DMS153 (cell line): ENCODE data around the gene IQGAP3.

Experiments used
- DNase-seq: peaks from one replicate; lab custom pipeline; 2025; lab: John Stamatoyannopoulos, UW

The IQGAP3 gene

DNA sequence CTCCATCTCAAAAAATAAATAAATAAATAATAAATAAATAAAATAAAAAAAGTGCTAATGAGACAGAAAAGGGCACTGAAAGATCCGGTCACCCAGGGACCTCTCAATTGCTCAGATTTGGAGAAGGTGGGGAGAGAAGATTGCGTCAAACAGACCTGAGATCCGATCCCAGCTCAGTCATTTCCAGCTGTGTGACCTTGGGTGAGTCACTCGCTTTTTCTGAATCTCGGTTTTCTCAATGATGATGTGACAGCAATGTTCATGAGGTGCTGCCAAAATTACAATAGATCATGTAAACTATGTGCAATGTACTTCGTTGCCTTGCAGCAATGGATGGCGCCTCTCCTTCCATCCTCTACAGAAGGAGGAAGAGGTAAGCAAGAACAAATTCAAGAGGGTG is 60.7 kb downstream of the IQGAP3 start:
- DNase-seq, result no peak

DNA sequence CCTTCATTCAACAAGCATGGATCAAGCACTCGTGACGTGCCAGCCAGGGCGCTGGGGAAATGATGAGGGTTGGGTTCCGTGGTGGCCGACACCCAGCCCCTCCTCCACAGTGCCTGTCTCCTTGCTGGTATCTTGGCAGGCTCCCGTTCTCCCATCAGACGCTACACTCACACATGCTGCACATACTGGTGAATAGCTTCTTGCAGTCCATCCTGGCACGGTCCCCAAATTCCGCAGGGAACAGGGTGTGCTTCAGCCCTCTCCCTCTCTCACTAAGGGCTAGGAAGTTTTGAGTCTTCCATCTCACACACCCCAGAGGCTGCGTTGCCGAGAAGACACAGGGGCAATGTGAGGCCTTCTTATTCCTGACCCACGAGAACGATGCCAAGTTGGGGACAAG is 61.7 kb downstream of the IQGAP3 start:
- peak; percentile 11 for DNase-seq

DNA sequence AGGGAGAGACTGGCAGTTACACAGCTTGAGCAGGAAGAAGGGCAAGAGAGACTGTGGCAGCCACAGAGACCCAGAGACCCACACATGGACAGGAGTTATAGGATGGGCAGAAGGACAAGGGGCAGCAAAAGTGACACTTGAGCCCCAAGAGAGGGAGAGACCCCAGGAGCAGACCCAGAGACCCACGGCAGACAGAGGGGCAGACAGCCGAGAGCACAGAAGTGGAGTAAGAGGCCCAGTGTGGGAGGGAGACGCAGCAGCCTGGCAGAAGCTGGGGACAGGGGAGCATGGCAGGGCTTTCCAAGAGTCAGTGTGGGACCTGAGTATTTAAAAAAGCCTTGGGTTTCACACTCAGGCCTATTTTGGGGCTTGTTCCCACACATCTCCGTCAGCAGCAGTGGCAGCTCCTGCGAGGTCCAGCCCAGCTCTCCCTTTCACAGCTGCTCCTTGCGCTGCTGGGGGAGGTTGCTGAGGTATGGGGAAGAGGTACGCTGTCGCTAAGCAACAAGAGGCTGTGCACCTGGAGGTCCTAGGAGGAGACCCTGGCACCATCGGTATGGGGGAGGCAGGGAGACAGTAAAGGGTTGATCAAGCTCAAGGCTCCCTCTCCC is 62.8 kb downstream of the IQGAP3 start:
- no peak for DNase-seq

DNA sequence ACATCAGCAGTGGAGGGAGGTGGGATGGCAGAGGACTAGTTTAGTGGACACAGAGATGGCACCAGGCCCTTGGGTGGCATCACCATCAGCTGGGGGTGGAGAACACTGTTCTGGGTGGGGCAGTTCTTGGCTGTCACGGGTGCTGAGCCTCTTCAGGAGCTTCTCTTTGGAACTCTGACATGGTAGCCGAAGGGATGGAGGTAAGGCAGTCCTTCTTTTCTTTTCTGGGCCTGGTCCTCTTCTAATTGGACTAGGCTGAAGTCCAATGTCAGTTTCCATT is 63.5 kb downstream of the IQGAP3 start:
- DNase-seq, result no peak

DNA sequence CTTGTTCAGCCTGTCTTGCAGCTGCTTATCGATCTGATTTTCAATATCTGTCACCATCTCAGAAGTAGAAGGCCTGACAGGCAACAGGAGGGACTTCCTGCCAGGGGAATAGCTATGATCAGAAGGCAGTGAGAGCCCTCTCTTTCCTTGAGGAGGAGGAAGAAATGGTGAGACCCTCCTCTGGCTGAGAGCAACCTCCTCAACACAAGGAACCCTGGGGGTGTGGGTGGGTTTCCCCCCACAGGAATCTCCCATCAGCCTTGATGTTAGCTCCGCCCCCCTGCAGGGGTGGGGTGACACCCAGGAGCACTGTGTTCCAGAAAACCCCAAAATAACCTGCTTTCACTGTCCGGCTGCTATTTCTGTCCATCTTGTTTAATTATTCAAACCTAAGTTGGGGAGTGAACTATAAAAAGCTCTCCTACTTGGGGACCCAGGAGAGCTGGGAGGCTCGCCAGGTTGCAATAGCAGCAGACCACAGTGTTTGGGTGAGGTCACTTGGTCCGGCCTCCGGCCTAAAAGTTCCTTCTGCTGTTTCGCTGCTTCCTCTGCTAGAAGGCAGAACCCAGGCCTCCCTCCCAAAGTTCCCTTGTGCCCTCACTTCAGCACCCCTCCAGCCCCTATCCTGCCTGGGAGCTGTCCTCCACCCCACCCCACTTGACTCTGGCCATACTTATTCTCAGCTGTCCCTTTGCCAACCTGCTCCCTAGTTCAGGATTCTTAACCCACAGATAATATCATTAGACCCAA is 64.0 kb downstream of the IQGAP3 start:
- no peak for DNase-seq

DNA sequence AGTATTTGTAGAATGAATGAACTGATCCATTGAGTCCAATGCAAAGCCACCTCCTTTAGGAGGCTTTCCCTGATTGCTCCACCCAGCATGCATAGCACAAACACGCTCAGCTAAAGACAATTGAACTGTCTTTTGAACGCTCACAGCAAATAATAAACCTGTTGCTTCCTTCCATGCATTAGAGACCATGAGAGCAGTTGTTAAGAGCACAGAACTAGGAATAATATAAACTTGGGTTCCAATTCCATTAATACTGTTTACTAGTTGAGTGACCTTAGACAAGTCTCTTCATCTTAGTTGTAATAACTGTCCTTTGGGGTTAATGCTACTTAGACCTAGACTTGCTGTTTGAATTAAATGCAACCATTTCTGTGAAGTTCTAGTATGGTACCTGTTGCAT is 65.9 kb downstream of the IQGAP3 start:
- DNase-seq, result no peak

DNA sequence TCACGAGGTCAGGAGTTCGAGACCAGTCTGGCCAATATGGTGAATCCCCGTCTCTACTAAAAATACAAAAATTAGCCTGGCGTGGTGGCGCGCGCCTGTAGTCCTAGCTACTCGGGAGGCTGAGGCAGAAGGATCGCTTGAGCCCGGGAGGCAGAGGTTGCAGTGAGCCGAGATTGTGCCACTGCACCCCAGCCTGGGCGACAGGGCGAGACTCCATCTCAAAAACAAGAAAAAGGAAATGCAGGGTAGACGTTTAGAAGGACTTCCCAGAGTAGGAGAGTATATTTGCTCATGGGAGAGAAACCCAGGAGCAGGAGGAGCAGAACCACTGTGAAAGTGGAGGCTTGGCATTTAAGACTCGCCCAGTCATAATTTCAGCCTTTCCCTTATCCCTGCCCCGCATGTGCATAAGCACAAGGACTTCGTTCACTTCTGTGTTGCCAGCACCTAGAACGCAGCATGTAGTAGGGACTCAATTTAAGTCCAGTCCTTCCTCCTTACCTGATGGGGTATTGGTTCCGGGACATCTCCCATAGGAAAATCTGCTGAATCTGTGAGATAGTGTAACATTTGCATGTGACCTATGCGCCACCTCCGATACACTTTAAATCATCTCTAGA is 66.6 kb downstream of the IQGAP3 start:
- DNase-seq, result no peak

DNA sequence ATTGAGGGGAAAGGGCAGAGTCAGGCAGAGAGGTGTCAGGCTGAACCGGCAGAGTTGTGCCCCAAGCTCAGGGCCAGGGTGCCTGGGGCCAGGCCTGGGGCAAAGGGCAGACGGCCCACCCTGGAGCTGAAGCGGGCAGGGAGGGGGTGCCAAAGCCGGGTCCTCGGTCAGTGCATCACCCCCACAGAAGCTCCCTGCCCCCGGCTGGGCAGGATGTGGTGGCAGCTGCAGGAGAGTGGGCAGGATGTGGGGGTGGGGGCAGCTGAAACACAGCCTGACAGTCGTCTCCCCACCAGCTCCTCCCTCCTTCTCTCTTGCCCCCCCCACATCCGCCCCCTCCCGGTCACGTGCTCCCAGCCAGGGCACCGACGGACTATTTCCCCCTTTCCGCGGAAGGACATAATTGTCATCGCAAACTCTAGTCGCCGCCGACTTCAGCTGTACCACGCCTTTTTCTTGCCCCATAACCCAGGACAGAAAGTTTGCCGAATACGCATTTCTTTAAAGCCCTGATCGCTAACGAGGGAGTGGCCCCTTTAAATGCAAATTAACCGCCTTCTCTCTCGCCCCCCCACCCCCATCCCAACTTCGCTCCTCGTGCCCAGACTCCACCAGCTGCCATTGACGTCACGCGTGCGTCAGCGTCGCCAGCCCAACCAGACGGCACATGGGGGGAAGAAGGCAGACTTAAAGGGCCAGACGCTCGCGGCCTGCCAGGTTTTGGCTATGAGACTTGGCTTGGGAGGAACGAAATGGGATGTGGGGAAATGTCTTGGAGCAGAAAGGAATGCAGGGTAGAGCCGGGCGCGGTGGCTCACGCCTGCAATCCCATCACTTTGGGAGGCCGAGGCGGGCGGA is 67.3 kb downstream of the IQGAP3 start:
- peak; percentile 99 for DNase-seq

DNA sequence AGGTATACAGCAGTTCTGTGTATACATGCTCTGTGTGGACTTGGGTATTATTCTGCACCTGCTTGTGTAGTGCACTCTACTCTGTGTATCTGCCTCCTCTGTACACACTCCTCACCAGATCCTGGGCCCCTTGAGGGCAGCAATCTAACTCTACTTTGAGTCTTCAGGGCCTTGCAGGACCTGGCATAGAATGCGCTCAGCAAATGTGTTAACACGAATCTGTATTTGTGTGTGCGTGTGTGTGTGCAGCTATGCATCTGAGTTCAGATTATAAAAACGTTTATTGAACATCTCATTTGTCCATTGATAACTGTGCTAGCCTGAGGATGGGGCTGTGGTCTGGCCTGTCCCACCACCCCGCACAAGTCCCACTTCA is 67.9 kb downstream of the IQGAP3 start:
- peak; percentile 79 for DNase-seq

DNA sequence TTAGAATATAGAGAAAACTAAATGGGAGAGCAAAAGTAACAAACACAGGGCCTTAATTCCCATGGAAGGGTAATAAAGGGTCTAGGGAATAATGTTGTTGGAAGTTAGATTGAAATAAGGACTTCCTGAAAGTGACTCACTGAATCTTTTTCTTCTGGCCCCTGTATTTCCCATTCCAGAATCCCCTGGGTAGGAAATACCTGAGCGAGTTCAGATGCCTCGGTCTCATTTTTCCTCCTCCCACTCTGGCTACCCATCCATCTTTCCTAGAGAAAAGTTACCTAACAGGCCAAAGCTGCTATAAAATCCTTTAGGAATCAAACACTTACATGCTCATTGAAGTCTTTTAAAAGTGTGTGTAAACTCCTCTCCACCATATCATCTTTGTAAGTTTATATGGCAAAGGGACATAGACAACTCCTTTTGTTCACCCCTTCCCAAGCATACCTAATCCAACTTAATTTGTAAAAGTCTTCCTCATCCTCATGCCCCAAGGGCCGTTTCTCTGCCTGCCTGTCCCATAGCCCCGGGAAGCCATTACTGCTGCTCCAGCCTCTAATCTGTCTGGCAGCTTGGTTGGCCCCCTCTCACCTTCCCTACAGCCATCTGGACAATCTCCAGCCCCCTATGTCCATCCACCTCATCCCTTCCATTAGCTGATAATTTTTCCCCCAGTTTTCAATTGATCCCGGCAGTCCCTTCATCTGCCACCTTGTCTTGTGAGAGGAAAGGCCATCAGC is 68.5 kb downstream of the IQGAP3 start:
- DNase-seq, result no peak

DNA sequence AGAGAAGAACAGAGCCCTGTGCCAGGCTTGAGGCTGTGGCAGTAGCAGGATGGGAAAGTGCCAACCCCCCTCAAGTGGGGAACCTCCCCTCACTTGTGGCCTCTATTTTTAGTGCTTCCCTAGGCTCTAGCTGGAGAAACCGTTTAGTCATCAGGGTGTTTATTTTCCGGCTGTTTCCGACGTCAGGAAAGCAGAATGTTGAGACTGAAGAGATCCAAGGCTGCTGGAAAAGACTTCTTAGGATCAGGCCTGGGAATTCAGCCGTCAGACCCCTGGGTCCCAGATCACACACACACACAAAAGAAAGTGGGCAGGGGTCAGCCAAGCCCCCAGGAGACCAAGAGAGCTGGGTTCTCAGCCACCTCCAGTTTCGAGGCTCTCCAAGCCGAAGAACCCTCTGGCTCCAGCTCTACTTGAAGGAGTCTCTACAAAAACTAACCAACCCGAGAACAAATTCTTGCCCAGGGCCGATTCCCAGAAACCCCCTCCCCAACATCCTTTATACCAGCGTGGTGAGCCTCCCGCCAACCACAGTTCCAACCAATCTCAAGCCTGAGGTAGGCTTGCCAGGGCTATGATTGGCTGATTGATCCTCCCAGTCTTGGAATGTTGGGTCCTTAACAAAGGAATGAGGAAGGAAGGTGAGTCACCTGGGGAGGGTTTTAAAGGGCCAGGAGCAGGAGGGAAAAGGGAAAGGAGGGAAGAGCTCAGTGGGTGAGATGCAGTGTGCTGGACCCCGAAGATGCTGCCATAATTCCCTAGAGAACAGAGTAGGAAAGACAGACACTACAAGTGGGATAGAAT is 69.3 kb downstream of the IQGAP3 start:
- peak; percentile 48 for DNase-seq

DNA sequence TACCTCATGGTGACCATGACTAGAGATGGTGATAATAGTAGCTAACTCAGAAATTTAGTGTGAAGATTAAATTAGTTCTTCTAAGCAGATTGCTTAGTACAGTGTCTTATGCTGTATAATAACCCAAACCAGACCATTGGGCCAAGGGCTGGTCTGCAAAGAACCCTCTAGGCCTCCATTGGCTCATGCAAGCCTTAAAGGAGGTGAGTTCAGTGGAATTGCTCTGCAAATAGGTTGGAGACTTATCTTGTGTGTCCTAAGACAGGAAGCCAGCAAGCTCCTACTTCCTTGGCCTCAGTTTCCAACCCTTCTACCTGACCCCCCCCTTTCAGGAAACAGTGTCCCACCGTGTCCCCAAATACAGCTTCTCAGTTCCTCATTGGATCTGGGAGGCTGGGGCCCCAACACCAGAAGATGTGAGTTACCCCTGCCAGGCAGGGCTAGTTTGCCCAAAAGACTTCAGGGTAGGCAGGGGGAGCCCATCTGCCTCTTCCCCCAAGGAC is 69.9 kb downstream of the IQGAP3 start:
- no peak for DNase-seq

DNA sequence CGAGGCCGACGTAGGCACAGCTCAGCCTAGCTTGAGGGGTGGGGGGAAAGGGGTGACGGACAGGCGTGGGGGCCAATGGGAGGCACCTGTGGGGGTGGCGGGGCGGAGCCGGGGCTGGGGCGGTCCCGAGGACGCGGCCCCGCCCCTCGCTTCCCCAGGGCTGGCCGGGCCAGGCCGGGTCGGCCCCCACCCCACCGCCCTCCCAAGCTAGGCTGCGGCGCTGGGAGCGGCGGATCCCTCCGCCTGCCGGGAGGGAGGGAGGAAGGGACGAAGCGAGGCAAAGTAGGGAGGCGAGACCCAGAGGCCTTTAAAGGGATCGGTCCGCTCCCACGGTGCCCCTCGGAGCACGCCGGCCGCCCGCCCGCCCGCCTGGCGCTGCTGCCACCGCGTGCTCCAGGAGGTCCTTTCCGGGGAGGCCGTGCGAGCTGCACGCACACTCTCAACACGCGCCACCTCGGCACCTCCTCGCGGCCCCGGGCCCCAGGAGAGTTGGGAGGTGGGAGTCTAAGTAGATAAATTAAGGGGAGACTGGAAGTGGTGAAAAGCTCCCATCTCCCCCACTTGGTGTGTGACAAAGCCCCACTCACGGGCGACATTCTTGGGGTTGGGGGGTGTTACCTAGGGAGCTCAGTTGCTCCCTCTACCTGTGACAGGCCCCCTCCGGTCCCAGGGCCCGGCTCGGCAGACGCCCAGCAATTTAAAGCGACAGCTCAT is 71.4 kb downstream of the IQGAP3 start:
- DNase-seq, result peak; percentile 92

DNA sequence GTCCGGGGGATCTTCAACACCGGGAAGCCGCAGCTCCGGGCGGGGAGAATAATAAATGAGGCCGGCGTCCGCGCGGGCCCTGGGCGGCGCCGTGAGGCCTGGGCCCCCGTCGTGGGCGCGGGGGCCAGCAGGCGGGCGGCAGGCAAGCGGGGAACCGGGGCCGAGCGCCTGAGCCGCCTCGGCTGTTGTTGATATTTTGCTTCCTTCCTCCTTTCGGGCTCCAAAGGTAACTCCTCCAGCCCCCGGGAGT is 71.9 kb downstream of the IQGAP3 start, which contains the start of gene MEF2D:
TSS of gene MEF2D (minus strand) at position 233 of the 250 bp plus-strand sequence. CDS start 17,483 bp downstream, outside the sequence.
- DNase-seq, result no peak

DNA sequence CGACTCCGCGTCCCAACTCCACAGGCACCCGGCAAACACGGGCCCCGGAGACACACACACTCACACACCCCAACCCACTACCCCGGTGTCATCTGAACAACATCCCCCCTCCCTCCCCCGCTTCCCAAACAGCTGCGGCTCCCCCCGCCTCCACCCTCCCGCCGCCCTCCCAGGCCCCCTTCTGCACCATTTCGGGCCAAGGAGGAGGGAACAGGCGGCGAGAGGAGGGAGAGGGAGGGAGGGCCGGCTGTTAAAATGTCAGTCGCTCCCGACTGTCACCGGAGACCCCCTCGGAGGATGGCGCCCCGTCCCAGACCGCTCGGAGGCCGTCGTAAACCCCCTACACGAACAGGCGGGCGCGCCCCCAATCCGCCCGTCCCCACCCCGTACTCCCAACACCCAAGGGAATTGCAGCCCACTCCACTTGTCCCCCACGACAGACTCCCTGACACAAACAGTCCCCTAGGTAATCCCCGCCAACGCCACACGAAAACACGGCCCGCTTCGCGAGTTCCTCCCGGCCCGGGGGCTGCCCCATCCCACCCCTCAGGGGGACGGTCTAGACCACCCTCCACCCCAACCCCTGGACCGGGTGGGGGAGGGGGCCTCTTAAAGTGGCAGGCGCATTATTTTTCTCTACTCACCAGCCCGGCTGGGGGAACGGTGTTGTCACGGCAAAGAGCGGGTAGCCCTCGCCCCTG is 72.4 kb downstream of the IQGAP3 start:
- no peak for DNase-seq

DNA sequence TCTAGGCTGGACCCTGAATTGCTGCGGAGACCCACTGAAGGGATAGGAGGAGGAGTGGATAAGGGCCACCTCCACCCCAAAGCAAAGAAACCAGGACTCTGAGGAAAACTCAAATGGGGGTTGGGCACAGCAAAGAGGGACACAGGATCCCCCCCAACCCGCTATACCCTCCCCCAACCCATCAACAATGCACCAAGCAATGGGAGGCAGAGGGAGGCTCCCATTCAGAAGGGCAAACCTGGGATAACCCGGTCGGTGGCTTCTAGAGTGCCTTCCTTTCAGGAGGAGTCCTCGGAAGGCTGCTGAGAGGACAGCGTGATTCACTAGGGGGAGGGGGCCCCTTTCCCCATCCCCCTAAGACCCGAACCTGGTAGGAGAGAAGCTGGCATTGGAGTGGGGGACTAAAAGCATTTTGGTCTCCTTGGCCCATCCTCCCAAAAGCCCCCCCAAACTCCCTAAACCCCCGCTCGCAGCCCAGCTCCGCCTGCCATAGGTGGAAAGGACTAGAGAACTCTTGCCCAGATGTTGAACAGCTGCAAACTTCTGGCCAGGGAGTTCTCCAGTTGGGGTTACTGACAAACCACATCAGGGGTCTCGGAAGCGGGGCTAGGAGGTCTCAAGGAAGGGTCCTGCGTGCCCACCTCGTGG is 73.0 kb downstream of the IQGAP3 start:
- no peak for DNase-seq

DNA sequence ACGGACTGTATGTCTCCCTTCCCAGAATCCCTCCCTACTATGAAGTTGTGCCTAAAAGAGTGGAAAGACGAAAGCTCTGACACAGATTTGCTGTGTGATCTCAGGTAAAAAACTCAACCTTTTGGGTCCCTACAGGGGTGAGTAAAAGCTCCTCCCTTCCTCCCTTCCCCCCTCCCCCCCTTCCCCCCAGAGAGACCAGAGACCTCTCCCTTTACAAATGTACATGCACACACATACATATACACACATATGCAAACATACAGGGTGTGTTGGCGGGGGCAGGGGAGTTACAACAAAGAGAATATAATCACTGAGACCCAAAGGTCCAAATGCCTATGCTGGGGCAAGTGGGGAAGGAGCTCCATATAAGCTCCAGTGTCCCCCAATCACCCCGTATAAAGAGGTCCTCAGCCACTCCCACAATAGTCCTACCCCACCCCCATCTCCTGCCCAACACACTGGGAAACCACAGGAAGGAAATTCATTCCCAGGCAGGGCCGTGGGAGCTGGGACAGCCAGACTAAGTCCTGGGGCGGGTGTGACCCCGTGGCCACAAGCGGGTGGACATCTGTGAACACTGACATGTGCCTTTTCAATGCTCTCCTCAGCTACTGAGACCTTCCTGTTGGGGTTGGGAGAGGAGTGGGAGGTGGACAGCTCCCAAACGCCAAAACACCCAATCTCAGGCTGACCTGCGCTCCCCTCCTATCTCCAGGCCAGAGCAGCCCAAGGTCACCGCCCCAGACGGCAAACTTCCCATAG is 73.8 kb downstream of the IQGAP3 start:
- DNase-seq, result no peak

DNA sequence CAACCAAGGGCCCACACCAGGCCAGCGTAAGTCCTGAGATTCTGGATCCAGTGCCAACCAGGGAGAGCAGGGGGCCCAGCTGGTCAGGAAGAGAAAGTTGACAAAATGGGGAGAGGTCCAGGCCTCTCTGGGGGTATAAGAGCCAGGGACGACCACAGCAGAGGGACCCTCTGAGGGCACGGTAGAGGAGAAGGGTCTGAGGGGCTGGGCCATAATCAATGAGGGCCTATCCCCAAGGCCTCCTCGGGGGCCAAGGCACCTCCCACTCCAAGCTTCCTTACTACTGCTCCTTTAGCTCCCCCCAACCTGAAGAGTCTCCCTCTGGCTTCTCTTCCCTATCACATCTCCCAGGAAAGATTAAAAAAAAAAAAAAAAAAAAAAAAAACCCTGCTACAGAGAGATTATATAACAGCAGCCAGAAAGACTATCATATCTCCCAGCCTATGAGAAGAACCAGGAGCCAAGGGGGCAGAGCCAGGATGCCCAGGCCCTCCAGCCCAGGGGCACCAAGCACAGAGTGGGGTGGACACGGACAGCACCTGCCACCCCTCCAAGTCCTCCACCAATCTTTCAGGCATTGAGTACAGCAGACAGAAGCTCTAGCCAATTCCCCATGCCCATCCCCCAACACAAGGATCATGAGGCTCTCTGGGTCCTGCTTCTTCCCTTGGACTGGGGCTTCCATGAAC is 74.5 kb downstream of the IQGAP3 start:
- DNase-seq, result no peak
